HepG2 (cell line): ENCODE data around the gene GNG7. TPM values are rescaled to one million over a fixed set of nuclear protein-coding genes. Genes with fewer than 3 reads are reported as not detected.

Experiments
- ATAD3A ChIP-seq: sonication (generic); formaldehyde crosslinking; IDR thresholded peaks from 2 replicates; pipeline ENCODE4 v1.4.0; 2020; ENCODE audit warnings: missing genetic modification reagents
- HES4 ChIP-seq: sonication (generic); formaldehyde crosslinking; IDR thresholded peaks from 2 replicates; pipeline ENCODE4 v1.9.0; 2021; ENCODE audit warnings: mild to moderate bottlenecking, missing genetic modification reagents, borderline replicate concordance
- JUND ChIP-seq: sonication (generic); formaldehyde crosslinking; IDR thresholded peaks from 2 replicates; pipeline ENCODE4 v1.8.0; 2022; ENCODE audit warnings: mild to moderate bottlenecking, missing genetic modification reagents
- MAFG ChIP-seq: sonication (generic); formaldehyde crosslinking; IDR thresholded peaks from 2 replicates; pipeline ENCODE4 v1.5.1; 2020; ENCODE audit warnings: mild to moderate bottlenecking, missing genetic modification reagents
- MATR3 ChIP-seq: sonication (generic); formaldehyde crosslinking; IDR thresholded peaks from 2 replicates; pipeline ENCODE4 v1.4.0; 2020; ENCODE audit warnings: missing genetic modification reagents
- MLXIP ChIP-seq: sonication (generic); formaldehyde crosslinking; IDR thresholded peaks from 2 replicates; pipeline ENCODE4 v1.9.0; 2021; ENCODE audit warnings: missing genetic modification reagents, borderline replicate concordance
- NCOA2 ChIP-seq: sonication (generic); formaldehyde crosslinking; IDR thresholded peaks from 2 replicates; pipeline ENCODE4 v1.8.0; 2022; ENCODE audit warnings: inconsistent platforms
- PITX1 ChIP-seq: sonication (generic); formaldehyde crosslinking; IDR thresholded peaks from 2 replicates; pipeline ENCODE4 v1.5.1; 2020; ENCODE audit warnings: mild to moderate bottlenecking, missing genetic modification reagents
- SAFB2 ChIP-seq: sonication (generic); formaldehyde crosslinking; IDR thresholded peaks from 2 replicates; pipeline ENCODE4 v1.5.1; 2020; ENCODE audit warnings: missing genetic modification reagents, low read depth, mild to moderate bottlenecking, borderline replicate concordance
- SRSF4 ChIP-seq: fragments of 200-400 bp; formaldehyde crosslinking; IDR thresholded peaks from one replicate; pipeline ENCODE4 v1.6.1; 2018; ENCODE audit warnings: mild to moderate bottlenecking, low read depth, low read length, moderate library complexity; ENCODE audit not compliant: poor library complexity, severe bottlenecking
- ZKSCAN5 ChIP-seq: sonication (generic); formaldehyde crosslinking; IDR thresholded peaks from 2 replicates; pipeline ENCODE4 v1.5.1; 2020; ENCODE audit warnings: mild to moderate bottlenecking, missing genetic modification reagents
- ZNF180 ChIP-seq: sonication (generic); formaldehyde crosslinking; IDR thresholded peaks from 2 replicates; pipeline ENCODE4 v1.4.0; 2020; ENCODE audit warnings: low read depth, missing genetic modification reagents, borderline replicate concordance
- ZNF549 ChIP-seq: sonication (generic); formaldehyde crosslinking; IDR thresholded peaks from 2 replicates; pipeline ENCODE4 v1.5.0; 2020; ENCODE audit warnings: missing genetic modification reagents
- ZNF563 ChIP-seq: sonication (generic); formaldehyde crosslinking; IDR thresholded peaks from 2 replicates; pipeline ENCODE4 v1.8.0; 2022; ENCODE audit warnings: mild to moderate bottlenecking, moderate library complexity, missing genetic modification reagents
- ZNF670 ChIP-seq: sonication (generic); formaldehyde crosslinking; IDR thresholded peaks from 2 replicates; pipeline ENCODE4 v1.8.0; 2022; ENCODE audit warnings: mild to moderate bottlenecking, missing genetic modification reagents, borderline replicate concordance
- ZNF777 ChIP-seq: sonication (generic); formaldehyde crosslinking; IDR thresholded peaks from 2 replicates; pipeline ENCODE4 v1.4.0; 2020; ENCODE audit warnings: missing genetic modification reagents
- ZNF879 ChIP-seq: sonication (generic); formaldehyde crosslinking; IDR thresholded peaks from 2 replicates; pipeline ENCODE4 v1.8.1; 2023; ENCODE audit warnings: missing genetic modification reagents
- ZZZ3 ChIP-seq: sonication (generic); formaldehyde crosslinking; IDR thresholded peaks from 2 replicates; pipeline ENCODE4 v1.4.0; 2020; ENCODE audit warnings: missing genetic modification reagents, mild to moderate bottlenecking, borderline replicate concordance
- polyA plus RNA-seq, 8 experiments: library from polyadenylated mRNA; depleted of rRNA in 3 of 8; stranded (reverse) in 7 of 8; unstranded in 1 of 8; fragments of >200 nt; fragmentation: Illumina TruSeq in 4 of 8; extraction: Trizol in 4 of 8; gene quantifications; 2 replicates each; pipeline versions ENCODE4 v1.2.1 to v1.2.3, GENCODE V29; 2011 to 2016; ENCODE audit warnings: low read depth in 4 of 8, missing spikeins in 1 of 8, mixed read lengths in 1 of 8; ENCODE audit not compliant: insufficient read depth in 1 of 8
- total RNA-seq, 5 experiments: library from RNA; depleted of rRNA; stranded (reverse); fragments of >200 nt; fragmentation: Illumina TruSeq; extraction: Trizol; gene quantifications; 2 replicates each; pipeline ENCODE4 v1.2.3, GENCODE V29; 2016; ENCODE audit warnings: low read depth in 1 of 5
- TF ChIP-seq, protein P1 (sequence below): sonication (generic); formaldehyde crosslinking; IDR thresholded peaks from 2 replicates; pipeline ENCODE4 v1.4.0; 2020; ENCODE audit warnings: low read depth, mild to moderate bottlenecking, missing genetic modification reagents
- TF ChIP-seq, protein P2 (sequence below), 2 experiments: IDR thresholded peaks; 2 replicates each; pipeline ENCODE4 v1.6.1; 2011 to 2012; ENCODE audit warnings: low read length in 2 of 2, borderline replicate concordance in 1 of 2, low read depth in 1 of 2, mild to moderate bottlenecking in 1 of 2, moderate library complexity in 1 of 2
- TF ChIP-seq, protein P3 (sequence below): sonication (generic); formaldehyde crosslinking; IDR thresholded peaks from 2 replicates; pipeline ENCODE4 v1.5.0; 2020; ENCODE audit warnings: missing genetic modification reagents, mild to moderate bottlenecking, borderline replicate concordance

The GNG7 gene
- total and polyA plus RNA-seq, 2 of the 13 experiments (the other 11 are each of a cell fraction or from before 2014, with no cell fraction given): 1.4 to 3.3 TPM

DNA sequence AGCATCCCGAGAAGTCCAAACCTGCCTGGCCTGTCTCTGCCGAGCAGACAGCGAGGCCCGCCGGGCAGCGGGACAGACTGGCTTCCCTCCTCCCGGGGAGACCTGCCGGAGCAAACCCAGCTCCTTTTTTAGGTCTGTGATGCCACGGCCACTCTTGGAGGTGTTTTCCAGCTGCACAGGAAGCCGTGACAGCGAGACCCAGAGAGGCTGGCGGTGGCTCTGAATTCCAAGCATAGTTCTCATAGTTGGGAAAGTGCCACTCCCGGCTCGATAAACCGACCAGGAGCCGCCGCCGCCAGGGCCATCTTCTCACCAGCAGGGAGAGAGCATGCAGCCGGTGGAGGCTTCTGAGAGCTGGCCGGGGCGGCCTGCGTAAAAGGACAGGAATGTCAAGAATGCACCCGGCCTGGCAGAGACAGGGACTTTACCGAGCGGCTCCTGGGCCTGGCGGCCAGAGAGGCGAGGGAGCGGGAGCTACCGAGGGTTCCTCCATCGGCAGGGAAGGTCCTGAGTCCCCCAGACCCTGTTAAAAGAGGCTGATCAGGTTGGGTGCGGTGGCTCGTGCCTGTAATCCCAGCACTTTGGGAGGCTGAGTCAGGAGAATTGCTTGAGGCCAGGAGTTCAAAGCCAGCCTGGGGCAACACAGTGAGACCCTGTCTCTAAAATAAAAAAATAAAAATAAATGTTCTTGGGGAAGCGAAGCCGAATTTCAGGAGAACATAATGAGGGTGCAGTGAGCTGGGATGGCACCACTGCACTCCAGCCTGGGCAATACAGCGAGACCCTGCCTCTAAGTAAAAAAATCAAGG lies 161.6 kb downstream of the GNG7 start (continued):
- TF ChIP-seq, protein P1, sequence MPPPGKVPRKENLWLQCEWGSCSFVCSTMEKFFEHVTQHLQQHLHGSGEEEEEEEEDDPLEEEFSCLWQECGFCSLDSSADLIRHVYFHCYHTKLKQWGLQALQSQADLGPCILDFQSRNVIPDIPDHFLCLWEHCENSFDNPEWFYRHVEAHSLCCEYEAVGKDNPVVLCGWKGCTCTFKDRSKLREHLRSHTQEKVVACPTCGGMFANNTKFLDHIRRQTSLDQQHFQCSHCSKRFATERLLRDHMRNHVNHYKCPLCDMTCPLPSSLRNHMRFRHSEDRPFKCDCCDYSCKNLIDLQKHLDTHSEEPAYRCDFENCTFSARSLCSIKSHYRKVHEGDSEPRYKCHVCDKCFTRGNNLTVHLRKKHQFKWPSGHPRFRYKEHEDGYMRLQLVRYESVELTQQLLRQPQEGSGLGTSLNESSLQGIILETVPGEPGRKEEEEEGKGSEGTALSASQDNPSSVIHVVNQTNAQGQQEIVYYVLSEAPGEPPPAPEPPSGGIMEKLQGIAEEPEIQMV: no peak
- no peak for TF ChIP-seq ZKSCAN5 (CRISPR knock-in tag)
- no peak for TF ChIP-seq ZNF563 (CRISPR knock-in tag)
- no peak; the same call in 1 of the 2 replicates for TF ChIP-seq PITX1 (CRISPR knock-in tag)
- TF ChIP-seq SAFB2 (CRISPR knock-in tag): no peak
- TF ChIP-seq ZNF879: no peak
- no peak for TF ChIP-seq ZZZ3 (CRISPR knock-in tag)
- TF ChIP-seq MATR3 (CRISPR knock-in tag): no peak
- 0 out of 2 replicates have a peak, but pooled peaks have one; percentile 20 for TF ChIP-seq JUND
- TF ChIP-seq HES4 (CRISPR knock-in tag): no peak; the same call in 1 of the 2 replicates
- no peak for TF ChIP-seq ZNF549 (CRISPR knock-in tag)
- no peak for TF ChIP-seq ATAD3A (CRISPR knock-in tag)
- TF ChIP-seq, protein P2, sequence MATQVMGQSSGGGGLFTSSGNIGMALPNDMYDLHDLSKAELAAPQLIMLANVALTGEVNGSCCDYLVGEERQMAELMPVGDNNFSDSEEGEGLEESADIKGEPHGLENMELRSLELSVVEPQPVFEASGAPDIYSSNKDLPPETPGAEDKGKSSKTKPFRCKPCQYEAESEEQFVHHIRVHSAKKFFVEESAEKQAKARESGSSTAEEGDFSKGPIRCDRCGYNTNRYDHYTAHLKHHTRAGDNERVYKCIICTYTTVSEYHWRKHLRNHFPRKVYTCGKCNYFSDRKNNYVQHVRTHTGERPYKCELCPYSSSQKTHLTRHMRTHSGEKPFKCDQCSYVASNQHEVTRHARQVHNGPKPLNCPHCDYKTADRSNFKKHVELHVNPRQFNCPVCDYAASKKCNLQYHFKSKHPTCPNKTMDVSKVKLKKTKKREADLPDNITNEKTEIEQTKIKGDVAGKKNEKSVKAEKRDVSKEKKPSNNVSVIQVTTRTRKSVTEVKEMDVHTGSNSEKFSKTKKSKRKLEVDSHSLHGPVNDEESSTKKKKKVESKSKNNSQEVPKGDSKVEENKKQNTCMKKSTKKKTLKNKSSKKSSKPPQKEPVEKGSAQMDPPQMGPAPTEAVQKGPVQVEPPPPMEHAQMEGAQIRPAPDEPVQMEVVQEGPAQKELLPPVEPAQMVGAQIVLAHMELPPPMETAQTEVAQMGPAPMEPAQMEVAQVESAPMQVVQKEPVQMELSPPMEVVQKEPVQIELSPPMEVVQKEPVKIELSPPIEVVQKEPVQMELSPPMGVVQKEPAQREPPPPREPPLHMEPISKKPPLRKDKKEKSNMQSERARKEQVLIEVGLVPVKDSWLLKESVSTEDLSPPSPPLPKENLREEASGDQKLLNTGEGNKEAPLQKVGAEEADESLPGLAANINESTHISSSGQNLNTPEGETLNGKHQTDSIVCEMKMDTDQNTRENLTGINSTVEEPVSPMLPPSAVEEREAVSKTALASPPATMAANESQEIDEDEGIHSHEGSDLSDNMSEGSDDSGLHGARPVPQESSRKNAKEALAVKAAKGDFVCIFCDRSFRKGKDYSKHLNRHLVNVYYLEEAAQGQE (IDR thresholded peaks at IDR 0.05; ENCODE audit: borderline replicate concordance in 1 of 2, low read depth in 1 of 2, low read length in 2 of 2): no peak; a peak in 1 of 4 replicates
- TF ChIP-seq ZNF180 (CRISPR knock-in tag): no peak
- no peak for TF ChIP-seq ZNF777 (CRISPR knock-in tag)
- TF ChIP-seq MLXIP: no peak
- TF ChIP-seq MAFG (CRISPR knock-in tag): no peak
- TF ChIP-seq, protein P3, sequence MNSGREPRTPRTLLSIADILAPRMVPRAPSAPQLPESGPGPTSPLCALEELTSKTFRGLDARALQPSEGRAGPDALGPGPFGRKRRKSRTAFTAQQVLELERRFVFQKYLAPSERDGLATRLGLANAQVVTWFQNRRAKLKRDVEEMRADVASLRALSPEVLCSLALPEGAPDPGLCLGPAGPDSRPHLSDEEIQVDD (CRISPR knock-in tag): no peak
- TF ChIP-seq SRSF4: no peak
- peak; percentile 75 for TF ChIP-seq NCOA2 (CRISPR knock-in tag)
- TF ChIP-seq ZNF670 (CRISPR knock-in tag): 0 out of 2 replicates have a peak, but pooled peaks have one; percentile 51
